GM19023 (cell line): Measurements from ENCODE around the gene SDK2.

Experiments
- ATAC-seq: cut with Tn5 transposase; IDR thresholded peaks from one replicate; pipeline ENCODE4 v1.9.1; 2021; ENCODE audit warnings: mild to moderate bottlenecking, moderate library complexity; ENCODE audit not compliant: unreplicated experiment

The SDK2 gene

DNA sequence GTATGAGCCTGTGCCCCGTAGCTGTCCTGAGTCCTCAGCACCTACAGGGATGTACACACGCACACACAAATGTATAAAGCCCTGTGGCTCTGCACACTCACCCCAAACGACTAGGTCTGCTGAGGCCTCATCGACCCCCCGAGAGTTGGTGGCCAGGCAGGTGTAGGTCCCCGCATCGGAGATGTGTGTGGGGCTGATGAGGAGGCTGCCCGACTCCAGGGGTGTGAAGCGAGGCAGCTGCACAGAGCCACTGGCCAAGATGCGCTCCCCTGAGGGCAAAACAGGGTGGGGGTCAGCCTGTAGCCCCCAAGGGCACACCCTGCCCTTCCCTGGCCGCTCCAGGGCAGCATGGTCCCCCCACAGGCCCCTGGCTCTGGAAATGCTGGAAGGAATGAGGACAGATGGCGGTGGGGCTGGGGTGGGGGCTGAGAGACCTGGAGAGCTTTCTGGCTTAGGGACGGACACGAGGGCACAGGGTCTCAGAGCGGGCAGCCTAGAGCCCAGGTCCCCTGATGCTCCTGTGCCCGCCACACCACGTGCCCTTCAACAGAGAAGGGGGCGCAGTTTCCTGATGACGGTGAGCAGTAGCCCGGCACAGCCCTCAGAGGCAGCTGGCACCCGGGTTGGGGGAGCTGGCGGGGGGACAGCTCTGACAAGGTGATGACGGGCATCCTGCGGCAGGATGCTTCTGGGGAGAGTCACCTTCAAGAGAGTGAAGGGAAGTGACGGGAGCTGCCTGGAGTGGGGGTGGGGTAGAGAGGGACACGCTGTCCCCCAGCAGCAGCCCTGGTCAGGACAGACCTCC is 212.6 kb downstream of the SDK2 start:
- ATAC-seq = no peak

DNA sequence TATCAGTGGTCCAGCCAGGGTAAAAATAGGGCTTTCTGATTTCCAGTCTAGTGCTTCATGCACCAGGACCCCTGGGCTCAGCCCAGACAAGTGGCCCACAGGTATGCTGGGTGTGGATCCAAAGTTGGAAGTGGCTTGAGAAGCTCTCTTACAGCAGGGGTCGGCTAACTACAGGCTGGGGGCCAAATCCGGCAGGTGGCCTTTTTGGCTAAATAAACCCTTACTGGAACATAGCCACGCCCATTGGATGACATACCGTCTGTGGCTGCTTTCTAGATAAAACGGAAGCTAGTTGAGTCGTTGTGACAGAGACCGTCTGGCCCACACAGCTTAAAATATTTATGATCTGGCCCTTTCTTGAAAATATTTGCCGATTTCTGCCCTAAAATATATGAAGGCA is 213.4 kb downstream of the SDK2 start:
- no peak for ATAC-seq

DNA sequence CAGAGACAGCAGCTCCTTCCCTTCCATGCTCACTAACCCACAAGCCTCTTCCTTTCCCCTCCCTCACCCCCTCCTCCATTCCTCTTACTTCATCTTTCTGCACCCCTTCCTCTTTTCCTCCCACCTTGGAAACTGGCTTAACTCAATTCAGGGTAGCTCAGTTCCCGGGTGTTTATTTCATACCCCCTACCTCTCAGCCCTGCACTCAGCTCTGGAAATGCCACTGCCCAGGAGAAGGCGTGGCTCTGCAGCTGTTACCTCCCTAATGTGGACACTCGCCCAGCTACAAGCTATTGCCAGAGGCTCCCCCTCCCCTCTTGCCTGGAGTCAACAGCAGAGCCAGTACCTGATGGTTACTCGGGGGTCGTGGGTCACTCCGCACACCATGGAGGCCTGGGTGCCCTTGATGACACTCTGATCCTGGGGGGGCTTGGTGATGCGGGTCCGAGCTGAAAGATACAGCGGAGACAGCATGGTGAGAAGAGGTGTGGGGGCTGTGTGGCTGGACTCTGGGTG is 214.0 kb downstream of the SDK2 start:
- ATAC-seq = no peak

DNA sequence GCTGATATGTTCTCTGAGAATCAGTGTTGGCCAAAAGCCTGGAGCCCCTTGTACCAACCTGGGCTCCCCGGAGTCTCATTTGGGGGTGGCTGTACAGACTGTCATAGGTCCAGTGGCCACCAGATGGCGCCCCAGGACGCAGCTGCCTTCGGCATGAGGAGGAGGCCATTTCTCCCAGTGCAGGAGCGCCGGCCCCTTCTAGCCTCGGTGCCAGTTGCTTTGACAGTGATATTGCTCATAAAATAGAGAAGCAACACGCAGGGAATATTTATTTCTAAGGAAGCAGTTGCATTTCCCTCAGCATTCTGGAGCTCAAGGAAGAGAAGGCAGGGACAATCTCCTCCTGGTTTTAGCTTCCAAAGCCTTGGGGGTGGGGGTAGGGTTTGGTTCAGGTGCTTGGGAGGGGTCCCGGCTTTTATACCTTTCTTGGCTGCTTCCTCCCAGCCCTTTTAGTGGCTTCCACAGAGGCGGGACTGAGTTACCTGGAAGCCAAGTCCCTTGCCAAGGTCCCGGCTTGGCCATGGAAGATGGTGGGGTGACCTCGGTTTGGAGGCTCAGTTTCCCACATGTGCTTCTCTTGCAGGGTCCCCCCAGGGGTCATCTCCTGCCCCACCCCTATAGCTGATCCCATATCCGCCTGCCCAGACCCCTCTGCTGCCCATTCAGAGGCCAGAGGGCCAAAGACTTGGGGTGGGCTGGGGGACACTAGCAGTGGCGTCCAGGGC is 214.6 kb downstream of the SDK2 start:
- no peak for ATAC-seq

DNA sequence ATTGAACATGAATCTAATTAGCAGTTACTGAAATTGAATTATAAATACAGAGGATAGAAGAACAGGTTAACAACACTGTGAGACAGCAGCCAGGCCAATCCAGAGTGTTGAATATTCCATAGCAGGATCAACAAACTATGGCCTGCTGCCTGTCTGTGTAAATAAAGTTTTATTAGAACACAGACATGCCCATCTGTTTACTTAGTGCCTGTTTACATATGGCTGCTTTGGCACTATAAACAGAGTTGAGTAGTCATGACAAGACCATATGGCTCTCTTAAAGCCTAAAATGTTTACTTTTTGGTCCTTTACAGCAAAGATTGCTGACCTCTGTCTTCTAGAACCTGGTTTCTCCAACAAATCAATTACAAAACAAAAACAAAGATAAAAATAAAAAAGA is 217.0 kb downstream of the SDK2 start:
- ATAC-seq = no peak

DNA sequence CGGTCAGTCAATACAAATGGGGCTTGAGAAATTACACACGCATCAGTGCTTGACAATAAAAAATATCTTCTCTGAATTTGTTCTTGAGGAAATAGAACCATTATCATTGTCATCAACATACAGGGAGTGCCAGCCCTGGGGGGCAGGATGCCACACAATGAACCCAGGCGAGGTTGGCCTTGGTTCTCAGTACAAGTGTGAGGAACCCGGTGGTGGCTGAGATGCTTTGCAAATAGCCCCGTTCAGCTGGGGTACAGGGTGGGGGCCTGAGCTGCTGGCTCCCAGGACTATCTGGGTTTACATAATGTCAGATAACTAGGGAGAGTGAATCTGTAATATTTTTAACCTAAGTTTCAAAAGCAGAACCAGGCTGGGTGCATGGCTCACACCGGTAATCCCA is 219.7 kb downstream of the SDK2 start:
- ATAC-seq = no peak

DNA sequence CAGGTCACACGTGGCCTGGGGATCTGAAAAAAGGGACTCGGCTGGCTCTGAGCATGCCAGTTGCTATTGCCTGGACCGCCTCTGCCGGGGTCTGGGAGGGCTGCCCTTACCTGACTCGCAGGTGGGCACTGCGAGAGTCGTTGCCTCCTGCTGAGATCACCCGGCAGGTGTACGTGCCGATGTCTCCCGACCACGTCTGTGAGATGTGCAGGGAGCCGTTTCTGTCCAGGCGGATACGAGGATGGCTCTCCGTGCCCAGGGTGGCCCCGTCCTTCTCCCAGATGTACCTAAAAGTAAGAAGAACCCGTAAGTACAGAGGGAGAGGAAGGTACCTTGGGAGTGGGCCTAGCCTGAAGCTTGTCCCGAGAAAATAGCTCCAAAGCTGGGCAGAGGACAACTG is 220.4 kb downstream of the SDK2 start:
- no peak for ATAC-seq

DNA sequence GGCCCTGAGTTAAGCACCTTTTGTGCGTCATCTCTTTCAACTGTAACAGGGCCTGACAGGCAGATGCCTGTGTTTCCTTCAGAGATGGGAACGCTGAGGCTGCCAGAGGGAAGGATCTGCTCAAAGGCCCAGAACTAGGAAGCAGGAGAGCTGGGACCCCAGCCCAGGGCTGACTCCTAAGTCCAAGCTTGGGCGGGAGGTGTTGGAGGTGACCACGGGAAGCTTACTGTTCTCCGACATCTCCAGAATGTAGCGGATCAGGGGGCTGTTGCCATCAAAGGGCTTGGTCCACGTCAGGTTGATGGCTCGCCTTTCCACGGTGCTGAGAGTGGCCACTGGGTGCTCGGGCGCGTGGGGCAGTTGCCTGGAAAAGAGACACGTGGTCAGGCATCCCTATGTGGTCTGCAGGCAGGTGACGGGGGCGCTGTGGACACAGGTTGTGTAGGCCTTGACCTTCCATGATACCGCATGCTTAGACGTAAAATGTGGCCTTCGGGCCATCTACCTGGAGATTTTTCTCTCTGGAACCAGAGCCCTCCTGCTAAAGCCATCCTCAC is 221.0 kb downstream of the SDK2 start:
- ATAC-seq = no peak

DNA sequence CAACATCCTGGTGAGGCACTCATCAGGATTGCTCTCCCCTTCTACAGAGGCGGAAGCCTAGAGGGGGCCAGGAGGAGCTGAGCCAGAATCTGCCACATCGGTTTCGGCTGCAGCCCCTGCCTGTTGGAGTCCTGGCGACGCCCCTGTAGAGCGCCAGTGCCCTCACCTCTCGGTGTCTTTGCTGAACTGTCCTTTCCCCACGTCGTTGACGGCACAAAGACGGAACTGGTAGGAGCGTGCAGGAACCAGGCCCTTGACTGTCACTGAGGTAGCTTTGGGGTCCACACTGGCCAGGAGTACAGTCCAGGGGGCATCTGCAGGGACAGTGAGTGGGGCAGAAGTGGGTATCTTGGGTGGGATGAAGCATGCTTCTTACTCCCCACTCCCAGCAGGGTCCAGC is 222.1 kb downstream of the SDK2 start:
- no peak for ATAC-seq

DNA sequence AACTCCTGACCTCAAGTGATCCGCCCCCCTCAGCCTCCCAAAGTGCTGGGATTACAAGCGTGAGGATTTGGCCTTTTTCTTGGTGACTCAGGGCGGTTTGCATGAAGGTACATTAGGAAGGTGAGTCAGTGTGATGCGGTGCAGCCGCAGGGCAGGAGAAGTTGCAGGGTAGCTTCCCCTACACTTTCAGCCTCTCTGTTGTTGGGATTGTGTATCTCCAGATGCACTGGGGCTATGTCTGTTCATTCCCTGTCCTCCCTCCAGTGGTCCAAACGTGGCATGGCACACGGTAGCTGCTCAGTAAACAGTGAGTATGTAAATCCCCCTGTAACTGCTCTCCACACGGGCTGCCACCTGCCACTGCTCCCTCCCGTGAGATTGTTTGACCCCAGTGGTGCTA is 223.3 kb downstream of the SDK2 start:
- no peak for ATAC-seq

DNA sequence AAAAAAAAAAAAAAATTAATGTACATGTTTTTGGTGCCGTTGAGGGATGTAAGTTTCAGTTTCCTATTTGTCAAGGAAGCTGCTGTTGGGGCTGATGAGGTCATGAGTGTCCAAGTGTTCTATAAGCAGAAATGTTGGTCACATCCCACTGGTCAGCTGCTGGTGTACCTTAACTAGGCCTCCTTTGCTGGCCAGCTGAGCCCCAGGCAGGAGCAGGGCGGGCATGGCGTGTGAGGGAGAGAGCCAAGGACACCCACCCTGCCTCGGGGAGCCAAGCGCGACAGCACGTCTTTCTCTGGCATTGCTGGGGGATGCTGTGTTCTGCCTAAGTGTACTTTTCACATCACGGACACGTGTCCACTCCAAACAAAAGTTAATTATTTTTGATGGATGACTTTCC is 224.4 kb downstream of the SDK2 start:
- no peak for ATAC-seq

DNA sequence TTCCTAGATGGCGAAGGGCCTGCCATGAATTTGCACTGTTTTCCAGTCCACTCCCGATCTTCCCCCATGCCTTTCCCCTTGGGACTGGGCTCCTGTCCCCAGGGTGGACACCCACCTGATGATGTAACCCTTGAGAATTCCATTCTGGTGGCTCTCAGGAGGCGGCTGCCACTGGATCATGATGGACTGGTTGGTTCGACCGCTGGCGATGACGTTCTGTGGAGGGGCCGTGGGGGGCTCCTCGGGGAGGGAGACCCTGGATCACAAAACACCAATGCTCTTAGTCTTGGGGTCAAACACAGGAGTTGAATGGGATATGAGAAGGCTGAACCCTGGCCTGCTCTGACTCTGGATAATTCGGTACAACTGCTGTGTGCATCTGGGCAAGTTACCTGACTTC is 225.2 kb downstream of the SDK2 start:
- ATAC-seq = no peak

DNA sequence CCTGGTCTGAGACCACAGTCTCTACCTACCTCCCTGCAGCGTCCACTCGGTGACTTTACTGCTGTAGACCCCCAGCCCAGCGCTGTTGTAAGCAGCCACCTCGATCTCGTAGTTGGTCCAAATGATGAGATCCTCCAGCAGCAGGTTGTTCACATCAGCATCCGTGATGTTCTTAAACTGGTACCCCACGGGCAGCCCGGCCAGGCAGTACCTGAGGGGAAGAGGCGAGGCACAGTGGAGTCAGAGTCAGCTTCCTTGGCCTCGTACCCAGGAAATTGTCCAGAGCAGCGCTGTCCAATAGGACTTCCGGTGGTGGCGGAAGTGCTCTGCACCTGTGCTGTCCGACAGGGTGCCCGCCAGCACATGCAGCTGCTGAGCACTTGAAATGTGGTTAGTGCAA is 228.5 kb downstream of the SDK2 start:
- ATAC-seq = no peak

DNA sequence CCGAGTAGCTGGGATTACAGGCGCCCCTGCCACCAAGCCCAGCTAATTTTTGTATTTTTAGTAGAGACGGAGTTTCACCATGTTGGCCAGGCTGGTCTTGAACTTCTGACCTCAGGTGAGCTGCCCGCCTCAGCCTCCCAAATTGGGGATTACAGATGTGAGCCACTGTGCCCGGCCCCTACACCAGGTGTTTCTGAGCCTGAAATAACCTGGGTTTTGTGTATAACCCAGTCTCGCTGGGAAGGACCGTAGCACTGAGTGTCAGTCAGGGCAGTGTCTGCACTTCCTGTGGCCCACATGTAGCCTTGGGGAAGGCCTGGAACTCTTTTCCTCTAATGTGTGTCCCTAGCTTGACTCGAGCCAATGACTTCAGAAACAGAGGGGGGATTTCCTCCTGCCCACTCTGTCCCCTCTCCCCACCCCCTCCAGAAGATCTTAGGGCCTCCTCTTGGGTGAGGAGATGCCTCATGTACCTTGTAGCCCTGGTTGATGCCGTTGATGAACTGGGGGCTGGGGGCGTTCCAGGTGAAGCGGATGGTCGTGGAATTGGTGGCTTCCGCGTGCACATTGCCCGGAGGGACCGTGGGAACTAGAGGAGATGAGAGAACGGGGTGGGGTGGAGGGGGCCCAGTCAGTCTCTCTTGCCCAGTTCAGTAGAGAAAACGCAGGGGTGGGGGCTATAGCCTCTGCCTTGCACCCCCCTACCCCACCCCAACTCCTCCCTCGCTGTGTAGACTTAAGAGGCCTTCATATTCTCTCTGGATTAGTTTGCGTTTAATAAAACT is 229.9 kb downstream of the SDK2 start:
- no peak for ATAC-seq

DNA sequence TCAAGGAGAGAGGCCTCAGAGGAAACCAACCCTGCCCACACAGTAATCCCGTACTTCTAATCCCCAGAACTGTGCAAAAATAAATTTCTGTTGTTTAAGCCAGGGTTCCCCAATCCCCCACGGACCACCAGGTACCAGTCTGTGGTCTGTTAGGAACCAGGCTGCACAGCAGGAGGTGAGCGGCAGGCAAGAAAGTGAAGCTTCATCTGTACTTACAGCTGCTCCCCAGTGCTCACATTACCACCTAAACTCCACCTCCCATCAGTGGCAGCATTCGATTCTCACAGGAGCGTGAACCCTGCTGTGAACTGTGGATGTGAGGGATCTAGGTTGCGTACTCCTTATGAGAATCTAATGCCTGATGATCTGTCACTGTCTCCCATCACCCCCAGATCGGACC is 231.3 kb downstream of the SDK2 start:
- ATAC-seq = no peak

DNA sequence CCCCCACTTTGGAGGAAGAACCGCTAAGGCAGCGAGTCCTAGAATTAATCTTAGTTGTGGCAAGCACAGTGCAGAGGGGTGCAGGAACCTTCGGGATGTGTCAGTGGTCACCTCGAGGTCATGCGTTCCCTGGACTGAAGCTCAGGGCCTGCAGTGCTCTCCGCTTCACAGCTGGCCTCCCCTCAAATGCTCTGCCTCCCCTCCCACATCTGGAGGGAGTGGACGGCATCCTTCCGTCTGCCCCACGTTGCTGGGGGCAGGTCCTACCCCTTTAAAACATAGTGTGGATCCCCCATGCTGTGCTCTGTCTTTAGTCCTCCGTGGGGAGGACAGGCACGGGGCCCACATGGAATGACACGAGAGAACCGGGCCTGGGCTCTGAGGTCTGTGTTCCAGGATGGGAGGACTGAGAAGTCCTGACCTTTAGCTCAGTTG is 232.9 kb downstream of the SDK2 start:
- no peak for ATAC-seq

DNA sequence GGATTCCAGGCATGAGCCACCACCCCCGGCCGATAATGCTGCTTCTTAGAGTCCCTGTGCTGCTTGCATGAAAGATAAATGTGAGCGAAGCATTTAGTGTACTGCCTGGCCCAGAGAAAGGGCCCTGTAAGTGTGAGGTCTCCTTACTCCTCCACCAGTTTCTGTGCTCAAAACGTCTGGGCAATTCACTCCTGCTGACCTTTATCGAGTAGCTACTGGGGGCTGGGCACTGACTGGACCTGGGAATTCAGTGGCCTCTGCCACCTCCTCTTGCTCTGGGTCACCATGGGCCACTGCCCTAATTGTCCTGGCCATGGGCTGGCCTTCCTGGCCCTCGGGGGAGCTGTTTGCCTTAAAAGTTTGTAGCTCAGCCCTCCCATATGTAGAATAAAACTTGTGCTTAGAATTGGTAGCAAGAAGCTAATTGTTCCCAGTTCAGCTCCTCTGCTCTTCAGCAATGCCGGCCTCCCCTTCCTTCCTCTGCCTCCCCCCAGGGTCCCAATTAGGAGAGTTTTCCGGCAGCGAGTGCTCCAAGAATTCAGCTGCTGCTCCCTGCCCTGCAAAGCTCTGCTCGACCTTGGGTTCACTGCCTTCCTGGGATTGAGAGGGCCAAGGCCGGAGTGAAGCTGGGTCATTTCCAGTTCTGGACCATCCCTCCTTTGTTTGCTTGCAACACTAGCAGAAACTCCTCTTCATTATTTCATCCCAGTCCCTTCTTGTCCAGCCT is 233.5 kb downstream of the SDK2 start:
- no peak for ATAC-seq

DNA sequence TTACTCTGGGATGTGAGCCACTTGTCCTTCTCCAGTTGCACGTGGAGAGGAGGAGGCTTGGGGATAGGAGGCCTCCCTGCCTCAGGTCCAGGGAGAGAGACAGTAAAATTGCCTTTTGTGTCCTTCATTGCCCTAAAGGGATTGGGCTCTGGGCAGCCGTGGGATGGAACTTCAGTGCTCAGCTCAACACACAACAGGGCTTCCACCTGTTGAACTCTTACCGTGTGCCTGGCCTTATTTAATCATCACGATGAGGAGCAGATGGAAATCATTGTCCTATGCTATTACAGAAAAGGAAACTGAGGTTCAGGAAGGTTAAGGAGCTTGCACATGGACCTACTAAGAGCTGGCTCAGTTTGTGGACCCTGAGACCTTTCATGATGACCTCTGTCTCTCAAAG is 240.0 kb downstream of the SDK2 start:
- no peak for ATAC-seq

DNA sequence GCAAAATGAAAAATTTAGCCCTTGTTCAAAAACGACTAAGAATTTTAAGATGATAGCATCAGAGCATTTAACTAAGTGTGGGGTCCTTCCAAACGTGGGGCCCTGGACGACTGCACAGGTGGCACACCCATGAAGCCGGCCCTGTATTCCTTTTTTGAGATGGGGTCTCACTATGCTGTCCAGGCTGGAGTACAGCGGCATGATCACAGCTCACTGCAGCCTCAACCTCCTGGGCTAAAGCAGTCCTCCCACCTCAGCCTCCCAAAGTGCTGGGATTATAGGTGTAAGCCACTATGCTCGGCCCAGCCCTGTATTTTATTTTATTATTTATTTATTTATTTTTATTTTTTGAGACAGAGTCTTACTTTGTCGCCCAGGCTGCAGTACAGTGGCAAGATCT is 241.8 kb downstream of the SDK2 start:
- no peak for ATAC-seq

DNA sequence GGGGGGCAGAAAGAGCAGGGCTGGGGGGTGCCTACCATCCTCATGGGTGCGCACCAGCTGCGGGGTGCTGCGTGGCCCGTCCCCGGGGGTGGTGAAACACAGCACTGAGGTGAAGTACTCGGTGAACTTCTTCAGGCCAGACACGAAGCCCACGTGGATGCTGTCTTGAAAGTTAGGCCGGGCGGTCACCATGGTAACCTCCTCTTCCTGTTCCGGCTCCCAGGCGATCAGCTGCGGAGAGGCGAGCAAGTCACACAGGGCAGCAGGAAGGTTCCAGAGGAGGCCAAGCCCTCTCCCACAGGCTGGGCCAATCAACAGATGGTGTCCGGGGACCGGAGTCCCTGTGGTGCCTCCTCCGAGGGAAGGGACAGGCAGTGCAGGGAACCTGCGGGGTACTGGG is 242.3 kb downstream of the SDK2 start:
- ATAC-seq = no peak
